ENCODE results near the gene DENND4B. TPM values are rescaled to one million over a fixed set of nuclear protein-coding genes. Genes with fewer than 3 reads are reported as not detected.

DENND4B gene
- total and polyA plus RNA-seq, 9 of the 15 experiments (the other 6 are each of a cell fraction or from before 2014, with no cell fraction given), result 9.5 to 80.5 (median 23.1) TPM

- TF ChIP-seq ZHX1 (conservative IDR thresholded peaks at IDR 0.05; ENCODE audit: low read length) (no peak), MCM2 (IDR thresholded peaks at IDR 0.05; ENCODE audit: low read depth) (no peak), MLLT1 (IDR thresholded peaks at IDR 0.05) (peak; percentile 81 to 91; a peak in 3 of 4 replicates), ID3 (CRISPR knock-in tag; IDR thresholded peaks at IDR 0.05) (no peak), ID3 (tag; IDR thresholded peaks at IDR 0.05) (no peak), SMAD3 (CRISPR knock-in tag; conservative IDR thresholded peaks at IDR 0.05) (no peak), PML (IDR thresholded peaks at IDR 0.05; ENCODE audit: low read length) (peak; percentile 67), ELF2 (CRISPR knock-in tag; IDR thresholded peaks at IDR 0.05) (no peak), LEF1 (IDR thresholded peaks at IDR 0.05) (no peak), RFX7 (CRISPR knock-in tag; IDR thresholded peaks at IDR 0.05) (no peak), RBM14 (IDR thresholded peaks at IDR 0.05; ENCODE audit: borderline replicate concordance, insufficient read depth, low read depth, low read length) (no peak), POLR2G (IDR thresholded peaks at IDR 0.05; ENCODE audit: low read depth, low read length) (peak; percentile 96), FOXJ3 (CRISPR knock-in tag; IDR thresholded peaks at IDR 0.05) (no peak), CEBPZ (IDR thresholded peaks at IDR 0.05; ENCODE audit: borderline replicate concordance, low read depth, low read length) (peak; percentile 59; the same call in 1 of the 2 replicates), POLR2B (IDR thresholded peaks at IDR 0.05; ENCODE audit: low read depth, partially characterized antibody) (peak; percentile 89)
Measured at GRCh38 chr1:153967107-153967999, 20.8 kb upstream of the DENND4B start, which contains the start of gene CREB3L4 (continued).

All from K562 (cell line).